Activated T-cell treated with anti-CD3 and anti-CD28 coated beads, Interleukin-2, amount 50 U/mL, for 48 hours (primary cell): Measurements from ENCODE around the gene AKR1C1.
"Not testable (repeated sequence)": the region's sequence is repeated elsewhere in the genome, so short reads cannot be mapped to it uniquely, and the experiment has no call there.

Experiments
- DNase-seq, 2 experiments: peaks; one replicate each; pipeline ENCODE4 v3.0.0-alpha.2; 2020

Gene AKR1C1

GRCh38 chr10:5019770-5020612, 56.8 kb downstream of the AKR1C1 start:
- not testable (repeated sequence) for DNase-seq

- not testable (repeated sequence) for DNase-seq
Observed at GRCh38 chr10:5021624-5022290, 58.5 kb downstream of the AKR1C1 start.

DNA sequence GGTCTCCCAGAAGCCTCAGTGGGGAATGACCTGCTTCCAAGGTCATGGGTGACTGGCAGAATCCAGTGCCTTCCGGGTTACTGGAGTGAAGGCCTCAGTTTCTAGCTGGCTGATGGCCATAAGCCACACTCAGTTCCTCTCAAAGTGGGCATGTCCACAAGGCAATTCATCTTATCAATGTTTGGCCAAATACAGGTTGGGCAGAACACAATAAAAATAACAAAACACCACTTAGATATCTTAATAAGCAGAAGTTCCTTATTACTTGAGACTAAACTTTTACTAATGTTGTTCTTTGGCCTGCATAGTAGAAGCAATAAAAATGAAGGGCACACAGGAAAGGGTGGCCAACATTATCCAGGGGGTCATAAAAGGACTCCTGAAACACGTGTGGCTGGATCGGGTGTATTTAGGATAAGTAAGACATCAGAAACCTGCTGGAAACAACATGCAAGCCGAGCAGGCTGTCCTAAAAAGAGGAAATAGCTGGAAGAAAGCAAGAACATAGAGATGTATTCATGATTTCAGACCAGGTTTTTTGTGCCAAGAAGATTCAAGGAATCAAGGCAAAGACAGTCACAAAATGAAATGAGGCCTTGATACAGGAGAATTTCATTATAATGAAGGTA, 60.1 kb downstream of the AKR1C1 start:
- no peak for DNase-seq

- not testable (repeated sequence) for DNase-seq
Observed at GRCh38 chr10:5025461-5025881, 62.3 kb downstream of the AKR1C1 start.

DNA sequence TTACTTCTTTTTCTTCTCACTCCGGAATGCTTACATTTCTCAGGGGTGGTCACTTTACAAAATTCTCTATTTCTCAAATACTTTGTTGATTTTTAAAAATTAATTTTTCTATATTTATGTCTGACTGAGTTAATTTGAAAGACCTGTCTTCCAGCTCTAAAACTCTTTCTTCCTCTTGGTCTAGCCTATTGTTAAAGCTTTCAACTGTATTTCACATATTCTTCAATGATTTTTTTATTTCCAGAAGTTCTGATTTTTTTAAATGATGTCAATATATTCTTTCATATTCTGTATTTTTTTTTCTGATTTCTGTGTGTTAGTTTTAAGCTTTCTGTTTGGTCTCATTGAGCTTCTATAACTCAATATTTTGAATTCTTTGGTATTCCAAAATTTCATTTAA, 67.8 kb downstream of the AKR1C1 start:
- DNase-seq: no peak

DNA sequence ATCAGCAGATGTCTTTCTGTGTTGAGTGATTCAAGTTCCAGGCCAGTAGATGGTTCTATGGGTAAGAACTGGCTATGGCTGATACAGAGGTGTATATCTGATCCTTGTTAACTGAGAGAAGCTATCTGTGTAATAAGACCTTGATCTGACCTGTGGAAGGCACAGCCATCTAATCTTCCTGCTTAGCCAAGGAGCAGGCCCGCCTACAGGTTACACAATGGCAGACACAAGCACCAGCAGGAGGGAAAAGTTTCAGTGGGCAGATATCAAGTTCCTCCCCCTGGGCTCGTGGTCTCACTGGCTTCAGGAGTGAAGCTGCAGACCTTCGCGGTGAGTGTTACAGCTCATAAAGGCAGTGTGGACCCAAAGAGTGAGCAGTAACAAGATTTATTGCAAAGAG, 68.4 kb downstream of the AKR1C1 start:
- not testable (repeated sequence) for DNase-seq

DNA sequence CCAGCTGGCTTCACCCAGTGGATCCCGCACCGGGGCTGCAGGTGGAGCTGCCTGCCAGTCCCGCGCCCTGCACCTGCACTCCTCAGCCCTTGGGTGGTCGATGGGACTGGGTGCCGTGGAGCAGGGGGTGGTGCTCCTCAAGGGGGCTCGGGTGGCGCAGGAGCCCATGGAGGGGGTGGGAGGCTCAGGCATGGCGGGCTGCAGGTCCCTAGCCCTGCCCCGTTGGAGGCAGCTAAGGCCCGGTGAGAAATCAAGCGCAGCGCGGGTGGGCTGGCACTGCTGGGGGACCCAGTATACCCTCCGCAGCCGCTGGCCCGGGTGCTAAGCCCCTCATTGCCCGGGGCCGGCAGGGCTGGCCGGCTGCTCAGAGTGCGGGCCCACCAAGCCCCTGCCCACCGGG, 69.2 kb downstream of the AKR1C1 start:
- DNase-seq: not testable (repeated sequence)
